Erythroblast (primary cell): ENCODE measurements around the gene RELN.

Source experiments
- DNase-seq, 2 experiments: peaks; one replicate each; lab custom pipeline; 2025; lab: John Stamatoyannopoulos, UW
- GATA1 ChIP-seq: IDR thresholded peaks from 2 replicates; pipeline ENCODE4 v1.6.1; 2011; ENCODE audit warnings: low read depth, mild to moderate bottlenecking, control low read depth, low read length, moderate library complexity
- POLR2A ChIP-seq: IDR thresholded peaks from 2 replicates; pipeline ENCODE4 v1.6.1; 2011; ENCODE audit warnings: mild to moderate bottlenecking, low read length

RELN gene

GRCh38 chr7:103985565-103986126 is 3.8 kb downstream of the RELN start:
- no peak for DNase-seq
- no peak for TF ChIP-seq POLR2A
- TF ChIP-seq GATA1: no peak

- DNase-seq: no peak
- TF ChIP-seq GATA1 (no peak), POLR2A (no peak)
Measured at GRCh38 chr7:103984050-103984449, 5.4 kb downstream of the RELN start.

- DNase-seq: no peak
- TF ChIP-seq GATA1: no peak
- TF ChIP-seq POLR2A: no peak
Measured at GRCh38 chr7:103983201-103983977, 6.1 kb downstream of the RELN start.

GRCh38 chr7:103981003-103981423 is 8.4 kb downstream of the RELN start:
- TF ChIP-seq GATA1 (no peak), POLR2A (no peak)
- DNase-seq: no peak

- no peak for TF ChIP-seq POLR2A
- no peak for DNase-seq
Measured at GRCh38 chr7:103972779-103973434, 16.6 kb downstream of the RELN start.

GRCh38 chr7:103967401-103967800 is 22.1 kb downstream of the RELN start:
- no peak for DNase-seq
- TF ChIP-seq GATA1 (no peak), POLR2A (no peak)

- no peak for DNase-seq
- TF ChIP-seq GATA1: no peak
- no peak for TF ChIP-seq POLR2A
Measured at GRCh38 chr7:103966593-103967277, 22.7 kb downstream of the RELN start.

GRCh38 chr7:103964269-103964668 is 25.2 kb downstream of the RELN start:
- TF ChIP-seq POLR2A (no peak), GATA1 (no peak)
- DNase-seq: peak in 1 of 2 experiments; percentile 57

- TF ChIP-seq POLR2A: no peak
- no peak for TF ChIP-seq GATA1
Measured at GRCh38 chr7:103962070-103962469, 27.4 kb downstream of the RELN start.

GRCh38 chr7:103958284-103958818 is 31.1 kb downstream of the RELN start:
- no peak for DNase-seq
- TF ChIP-seq POLR2A: no peak
- no peak for TF ChIP-seq GATA1

More at GRCh38 chr7:103962070-103962469, 27.4 kb downstream of the RELN start:
- no peak for DNase-seq

GRCh38 chr7:103955985-103956384 is 33.5 kb downstream of the RELN start:
- TF ChIP-seq GATA1: no peak
- TF ChIP-seq POLR2A: no peak
- DNase-seq: no peak

- no peak for DNase-seq
- TF ChIP-seq POLR2A (no peak), GATA1 (no peak)
Measured at GRCh38 chr7:103952408-103952807, 37.0 kb downstream of the RELN start.

- TF ChIP-seq POLR2A: no peak
- TF ChIP-seq GATA1: no peak
- DNase-seq: no peak
Measured at GRCh38 chr7:103951311-103951710, 38.1 kb downstream of the RELN start.

- DNase-seq: no peak
- TF ChIP-seq GATA1 (no peak), POLR2A (no peak)
Measured at GRCh38 chr7:103949374-103949773, 40.1 kb downstream of the RELN start.
